LoVo (cell line): ENCODE measurements around the gene HCN3.
"Not testable (repeated sequence)": the region's sequence is repeated elsewhere in the genome, so short reads cannot be mapped to it uniquely, and the experiment has no call there.

ENCODE experiments used
- DNase-seq: peaks from one replicate; pipeline ENCODE4 v3.0.0-alpha.2; 2016; ENCODE audit warnings: low spot score

The HCN3 gene

DNA sequence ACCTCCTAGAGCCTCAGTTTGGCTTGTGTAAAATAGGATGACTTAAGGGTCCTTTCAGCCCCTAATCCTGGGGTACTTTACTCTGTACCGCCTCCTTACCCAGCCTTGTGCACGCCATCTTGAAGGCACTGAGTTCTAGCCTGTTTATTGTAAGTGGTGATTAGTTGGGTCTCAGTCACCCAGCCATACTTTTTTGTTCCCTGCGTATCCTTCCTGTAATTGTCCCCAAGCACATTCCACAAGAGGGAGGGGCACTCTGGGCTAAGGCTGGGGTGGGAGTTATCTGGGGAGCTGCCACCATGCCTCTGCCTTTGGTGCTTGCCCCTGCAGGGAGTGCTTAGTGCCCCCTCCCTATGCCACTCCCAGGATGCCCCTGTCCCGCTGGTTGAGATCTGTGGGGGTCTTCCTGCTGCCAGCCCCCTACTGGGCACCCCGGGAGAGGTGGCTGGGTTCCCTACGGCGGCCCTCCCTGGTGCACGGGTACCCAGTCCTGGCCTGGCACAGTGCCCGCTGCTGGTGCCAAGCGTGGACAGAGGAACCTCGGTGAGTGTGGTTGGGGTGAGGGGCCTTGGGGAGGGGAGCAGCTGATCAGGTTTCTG, 32.3 kb downstream of the HCN3 start:
- DNase-seq = peak; percentile 56

GRCh38 chr1:155313261-155313660, 36.0 kb downstream of the HCN3 start:
- DNase-seq = no peak

DNA sequence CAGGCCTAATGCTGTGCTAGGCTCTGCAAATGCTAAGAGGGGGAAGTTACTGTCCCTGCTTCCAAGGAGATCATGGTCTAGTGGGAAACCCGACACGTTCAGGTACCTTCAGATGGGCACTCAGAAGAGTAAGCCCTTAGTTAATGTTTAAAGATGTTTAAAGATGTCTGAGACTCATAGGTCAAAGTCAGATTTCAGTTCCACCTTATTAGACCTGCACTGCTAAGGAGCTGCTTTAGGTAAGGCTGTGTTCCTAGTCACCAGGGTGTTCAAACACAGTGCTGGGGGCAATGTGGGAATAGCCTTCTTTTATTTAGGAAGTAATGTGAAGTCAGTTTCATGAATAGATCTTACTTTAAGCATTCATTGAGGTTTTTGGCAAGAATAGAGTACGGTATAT, 39.7 kb downstream of the HCN3 start:
- no peak for DNase-seq

- no peak for DNase-seq
Measured at GRCh38 chr1:155318082-155318481, 40.8 kb downstream of the HCN3 start.

- no peak for DNase-seq
Measured at GRCh38 chr1:155319536-155319935, 42.3 kb downstream of the HCN3 start.

DNA sequence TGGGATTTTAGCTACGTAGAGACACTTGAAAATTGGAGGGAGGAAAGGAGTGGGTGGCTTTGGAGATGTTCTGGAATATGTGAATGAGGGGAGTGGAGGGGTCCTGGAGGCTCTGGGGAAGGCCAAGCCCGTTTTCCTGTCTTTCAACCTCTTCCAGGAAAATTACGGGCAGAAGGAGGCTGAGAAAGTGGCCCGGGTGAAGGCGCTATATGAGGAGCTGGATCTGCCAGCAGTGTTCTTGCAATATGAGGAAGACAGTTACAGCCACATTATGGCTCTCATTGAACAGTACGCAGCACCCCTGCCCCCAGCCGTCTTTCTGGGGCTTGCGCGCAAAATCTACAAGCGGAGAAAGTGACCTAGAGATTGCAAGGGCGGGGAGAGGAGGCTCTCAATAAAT, 43.0 kb downstream of the HCN3 start:
- no peak for DNase-seq

DNA sequence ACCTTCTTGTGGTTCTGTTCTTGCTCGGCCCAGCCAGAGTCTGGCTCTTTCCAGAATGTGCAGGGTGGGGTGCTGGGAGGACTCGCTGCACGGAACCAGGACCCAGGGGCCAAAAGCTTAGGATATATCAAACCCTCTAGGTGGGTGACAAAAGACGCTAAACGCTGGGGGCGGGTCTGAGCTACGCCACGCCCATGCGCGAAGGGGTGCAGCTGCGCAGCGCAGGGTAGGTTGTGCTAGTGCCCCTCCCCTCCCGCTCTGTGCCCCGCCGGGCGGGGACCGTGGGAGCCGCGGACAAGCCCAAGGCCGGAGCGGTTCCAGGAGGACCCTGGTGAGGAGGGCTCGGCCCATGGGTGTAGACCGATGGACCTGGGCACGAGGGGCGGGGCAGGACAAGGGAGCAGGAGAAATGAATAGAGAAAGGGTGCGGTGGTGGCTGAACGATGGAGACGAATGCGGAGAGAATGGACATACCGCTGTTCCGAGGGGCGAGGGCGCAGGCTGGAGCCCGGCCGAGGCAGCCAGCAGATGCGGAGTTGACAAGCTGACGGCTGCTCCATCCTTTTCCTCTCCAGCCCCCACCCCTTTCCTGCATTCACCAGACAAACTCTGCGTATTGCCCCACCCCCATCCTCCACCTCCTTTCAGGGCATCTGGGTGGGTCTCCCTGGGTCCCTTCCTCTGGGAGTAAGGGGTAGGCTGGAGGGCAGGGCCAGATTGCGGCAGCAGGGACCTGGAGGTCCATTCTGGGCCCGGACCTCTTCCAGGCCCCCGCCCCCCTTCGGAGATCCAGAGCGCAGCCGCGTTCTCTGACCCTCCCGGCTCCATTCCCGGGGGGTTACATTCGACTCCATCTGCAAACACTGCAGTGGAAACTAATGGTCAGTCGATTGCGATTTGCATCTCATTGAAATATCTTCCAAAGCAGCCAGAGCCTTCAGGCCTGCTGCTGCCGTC, 43.7 kb downstream of the HCN3 start, which contains the start of gene RUSC1:
Gene RUSC1, plus strand, starts transcription at position 234 of the 957 bp plus-strand sequence. CDS start 880 bp downstream, outside the sequence.
- DNase-seq = no peak

DNA sequence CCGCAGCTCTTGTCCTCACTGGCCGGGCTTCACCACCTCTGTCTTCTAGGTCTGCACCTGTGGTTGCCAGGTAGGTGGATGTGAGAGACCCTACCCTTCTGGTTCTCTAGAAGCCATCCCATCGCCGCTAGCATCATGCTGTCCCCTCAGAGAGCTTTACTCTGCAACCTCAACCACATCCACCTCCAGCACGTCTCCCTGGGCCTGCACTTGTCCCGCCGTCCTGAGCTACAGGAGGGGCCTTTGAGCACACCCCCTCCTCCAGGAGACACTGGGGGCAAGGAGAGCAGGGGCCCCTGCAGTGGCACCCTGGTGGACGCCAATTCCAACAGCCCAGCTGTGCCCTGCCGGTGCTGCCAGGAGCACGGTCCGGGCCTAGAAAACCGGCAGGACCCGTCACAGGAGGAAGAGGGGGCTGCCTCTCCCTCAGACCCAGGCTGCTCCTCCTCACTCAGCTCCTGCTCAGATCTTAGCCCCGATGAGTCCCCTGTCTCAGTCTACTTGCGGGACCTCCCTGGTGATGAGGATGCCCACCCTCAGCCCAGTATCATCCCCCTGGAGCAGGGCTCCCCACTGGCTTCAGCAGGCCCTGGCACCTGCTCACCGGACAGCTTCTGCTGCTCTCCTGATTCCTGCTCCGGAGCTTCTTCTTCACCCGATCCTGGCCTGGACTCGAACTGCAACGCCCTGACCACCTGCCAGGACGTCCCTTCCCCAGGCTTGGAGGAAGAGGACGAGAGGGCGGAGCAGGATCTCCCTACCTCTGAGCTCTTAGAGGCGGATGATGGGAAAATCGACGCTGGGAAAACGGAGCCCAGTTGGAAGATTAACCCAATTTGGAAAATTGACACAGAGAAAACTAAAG, 44.6 kb downstream of the HCN3 start:
- no peak for DNase-seq

DNA sequence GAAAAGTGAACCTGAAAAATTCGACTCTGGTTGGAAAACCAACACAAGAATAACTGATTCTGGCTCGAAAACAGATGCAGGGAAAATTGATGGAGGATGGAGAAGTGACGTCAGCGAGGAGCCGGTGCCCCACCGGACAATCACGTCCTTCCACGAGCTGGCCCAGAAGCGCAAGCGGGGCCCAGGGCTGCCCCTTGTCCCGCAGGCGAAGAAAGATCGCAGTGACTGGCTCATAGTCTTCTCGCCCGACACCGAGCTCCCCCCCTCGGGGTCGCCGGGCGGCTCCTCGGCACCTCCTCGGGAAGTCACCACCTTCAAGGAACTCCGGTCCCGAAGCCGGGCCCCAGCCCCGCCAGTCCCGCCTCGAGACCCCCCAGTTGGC, 45.3 kb downstream of the HCN3 start:
- no peak for DNase-seq

GRCh38 chr1:155322953-155323728, 45.9 kb downstream of the HCN3 start:
- peak; percentile 85 for DNase-seq

DNA sequence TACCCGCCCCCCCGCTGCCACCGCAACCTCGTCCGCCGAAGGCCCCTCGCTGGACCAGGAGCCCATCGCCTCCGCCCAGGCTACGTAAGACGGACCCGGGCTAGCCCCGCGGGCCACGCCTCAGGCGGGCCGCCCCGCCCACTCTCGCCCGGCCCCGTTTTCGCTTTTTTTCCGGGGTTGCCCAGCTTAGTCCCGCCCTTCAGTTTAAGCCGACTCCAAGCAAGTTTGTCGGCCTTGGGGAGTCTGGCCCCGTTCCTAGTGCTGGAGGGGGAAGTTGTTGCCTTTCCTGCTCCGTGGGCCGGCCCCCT, 46.4 kb downstream of the HCN3 start:
- DNase-seq = peak; percentile 88

GRCh38 chr1:155324037-155324716, 46.9 kb downstream of the HCN3 start:
- peak; percentile 95 for DNase-seq

GRCh38 chr1:155324717-155325602, 47.7 kb downstream of the HCN3 start:
- DNase-seq = peak; percentile 58

- no peak for DNase-seq
Measured at GRCh38 chr1:155325603-155325893, 48.3 kb downstream of the HCN3 start.

DNA sequence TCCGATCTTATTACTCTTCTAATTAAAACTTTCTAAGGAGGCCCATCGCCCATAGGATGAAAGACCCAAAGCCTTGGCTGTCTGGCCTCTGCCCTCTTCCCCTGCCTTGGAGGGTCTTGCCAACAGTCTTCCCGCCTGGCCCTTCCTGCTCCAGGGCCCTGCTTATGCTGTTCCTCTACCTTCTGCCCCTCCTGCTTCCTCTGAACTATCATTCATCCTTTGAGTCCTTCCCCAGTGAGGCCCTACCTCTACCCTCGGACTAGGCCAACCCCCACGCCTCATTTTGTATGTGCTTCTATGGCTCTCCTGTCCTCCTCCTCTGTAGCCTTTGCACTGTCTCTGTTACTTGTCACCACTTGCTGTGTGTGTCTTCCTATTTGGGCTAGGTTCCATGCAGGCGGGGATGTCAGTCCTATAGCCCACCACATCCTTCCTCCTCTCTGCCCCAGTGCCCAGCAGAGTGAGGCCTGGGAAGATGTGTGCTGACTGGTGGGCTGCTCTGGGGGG, 48.8 kb downstream of the HCN3 start:
- no peak for DNase-seq

GRCh38 chr1:155326631-155327037, 49.4 kb downstream of the HCN3 start:
- DNase-seq = no peak

DNA sequence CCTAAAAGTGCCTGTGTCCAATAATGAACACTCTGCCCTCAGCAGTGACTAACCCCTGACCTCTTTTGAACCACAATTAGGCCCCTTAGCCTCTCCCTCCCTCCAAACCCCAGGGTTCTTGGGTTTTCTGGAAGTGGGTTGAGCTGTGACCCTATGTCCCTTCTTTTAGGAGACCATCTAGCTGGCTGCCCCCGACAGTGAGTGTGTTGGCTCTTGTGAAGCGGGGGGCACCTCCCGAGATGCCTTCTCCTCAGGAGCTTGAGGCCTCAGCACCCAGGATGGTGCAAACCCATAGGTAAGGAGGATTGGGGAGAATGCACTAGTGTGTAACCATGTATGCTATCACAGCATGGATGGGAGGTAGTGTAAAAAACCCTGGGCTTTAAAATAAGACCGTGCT, 50.7 kb downstream of the HCN3 start:
- DNase-seq = no peak

- not testable (repeated sequence) for DNase-seq
Measured at GRCh38 chr1:155328856-155329255, 51.6 kb downstream of the HCN3 start.

DNA sequence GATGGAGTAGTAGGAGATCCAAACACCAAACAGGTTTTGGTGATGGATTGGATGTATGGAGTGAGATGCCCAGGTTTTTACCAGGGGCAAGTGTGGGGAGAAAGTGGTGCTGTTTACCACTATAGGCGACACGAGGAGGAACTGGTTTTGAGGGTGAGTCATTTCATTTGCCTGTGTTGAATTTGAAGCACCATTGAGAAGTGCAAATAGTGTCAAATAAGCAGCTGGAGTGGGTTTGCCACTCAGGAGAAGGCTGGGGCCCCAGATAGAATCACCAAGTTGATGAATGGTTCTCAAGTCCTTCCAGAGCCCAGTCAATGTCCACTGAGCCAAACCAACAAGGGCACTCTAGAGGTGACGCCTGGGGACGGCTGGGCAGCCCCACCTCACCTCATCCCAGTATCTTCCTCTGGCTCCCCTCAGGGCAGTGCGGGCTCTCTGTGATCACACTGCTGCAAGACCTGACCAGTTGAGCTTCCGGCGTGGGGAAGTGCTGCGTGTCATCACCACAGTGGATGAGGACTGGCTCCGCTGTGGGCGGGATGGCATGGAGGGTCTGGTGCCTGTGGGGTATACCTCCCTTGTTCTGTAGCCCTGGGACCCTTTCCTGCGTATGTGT, 52.8 kb downstream of the HCN3 start:
- no peak for DNase-seq

GRCh38 chr1:155334962-155335361, 57.7 kb downstream of the HCN3 start:
- DNase-seq = no peak
